GM21717 (cell line): ENCODE results near the gene ERCC6L2.

ENCODE experiments used
- ATAC-seq: cut with Tn5 transposase; IDR thresholded peaks from one replicate; pipeline ENCODE4 v1.9.1; 2021; ENCODE audit warnings: mild to moderate bottlenecking, moderate library complexity; ENCODE audit not compliant: unreplicated experiment

ERCC6L2 gene, protein sequence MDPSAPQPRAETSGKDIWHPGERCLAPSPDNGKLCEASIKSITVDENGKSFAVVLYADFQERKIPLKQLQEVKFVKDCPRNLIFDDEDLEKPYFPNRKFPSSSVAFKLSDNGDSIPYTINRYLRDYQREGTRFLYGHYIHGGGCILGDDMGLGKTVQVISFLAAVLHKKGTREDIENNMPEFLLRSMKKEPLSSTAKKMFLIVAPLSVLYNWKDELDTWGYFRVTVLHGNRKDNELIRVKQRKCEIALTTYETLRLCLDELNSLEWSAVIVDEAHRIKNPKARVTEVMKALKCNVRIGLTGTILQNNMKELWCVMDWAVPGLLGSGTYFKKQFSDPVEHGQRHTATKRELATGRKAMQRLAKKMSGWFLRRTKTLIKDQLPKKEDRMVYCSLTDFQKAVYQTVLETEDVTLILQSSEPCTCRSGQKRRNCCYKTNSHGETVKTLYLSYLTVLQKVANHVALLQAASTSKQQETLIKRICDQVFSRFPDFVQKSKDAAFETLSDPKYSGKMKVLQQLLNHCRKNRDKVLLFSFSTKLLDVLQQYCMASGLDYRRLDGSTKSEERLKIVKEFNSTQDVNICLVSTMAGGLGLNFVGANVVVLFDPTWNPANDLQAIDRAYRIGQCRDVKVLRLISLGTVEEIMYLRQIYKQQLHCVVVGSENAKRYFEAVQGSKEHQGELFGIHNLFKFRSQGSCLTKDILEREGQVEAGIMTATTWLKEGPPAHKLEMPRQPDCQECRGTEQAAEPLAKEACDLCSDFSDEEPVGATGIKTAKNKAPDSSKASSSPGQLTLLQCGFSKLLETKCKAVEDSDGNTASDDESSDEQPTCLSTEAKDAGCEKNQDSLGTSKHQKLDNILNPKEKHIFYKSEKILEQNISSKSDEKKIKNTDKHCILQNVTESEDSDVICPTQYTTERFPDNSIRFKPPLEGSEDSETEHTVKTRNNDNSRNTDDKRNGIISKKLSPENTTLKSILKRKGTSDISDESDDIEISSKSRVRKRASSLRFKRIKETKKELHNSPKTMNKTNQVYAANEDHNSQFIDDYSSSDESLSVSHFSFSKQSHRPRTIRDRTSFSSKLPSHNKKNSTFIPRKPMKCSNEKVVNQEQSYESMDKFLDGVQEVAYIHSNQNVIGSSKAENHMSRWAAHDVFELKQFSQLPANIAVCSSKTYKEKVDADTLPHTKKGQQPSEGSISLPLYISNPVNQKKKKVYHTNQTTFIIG (N-terminal part only)

DNA sequence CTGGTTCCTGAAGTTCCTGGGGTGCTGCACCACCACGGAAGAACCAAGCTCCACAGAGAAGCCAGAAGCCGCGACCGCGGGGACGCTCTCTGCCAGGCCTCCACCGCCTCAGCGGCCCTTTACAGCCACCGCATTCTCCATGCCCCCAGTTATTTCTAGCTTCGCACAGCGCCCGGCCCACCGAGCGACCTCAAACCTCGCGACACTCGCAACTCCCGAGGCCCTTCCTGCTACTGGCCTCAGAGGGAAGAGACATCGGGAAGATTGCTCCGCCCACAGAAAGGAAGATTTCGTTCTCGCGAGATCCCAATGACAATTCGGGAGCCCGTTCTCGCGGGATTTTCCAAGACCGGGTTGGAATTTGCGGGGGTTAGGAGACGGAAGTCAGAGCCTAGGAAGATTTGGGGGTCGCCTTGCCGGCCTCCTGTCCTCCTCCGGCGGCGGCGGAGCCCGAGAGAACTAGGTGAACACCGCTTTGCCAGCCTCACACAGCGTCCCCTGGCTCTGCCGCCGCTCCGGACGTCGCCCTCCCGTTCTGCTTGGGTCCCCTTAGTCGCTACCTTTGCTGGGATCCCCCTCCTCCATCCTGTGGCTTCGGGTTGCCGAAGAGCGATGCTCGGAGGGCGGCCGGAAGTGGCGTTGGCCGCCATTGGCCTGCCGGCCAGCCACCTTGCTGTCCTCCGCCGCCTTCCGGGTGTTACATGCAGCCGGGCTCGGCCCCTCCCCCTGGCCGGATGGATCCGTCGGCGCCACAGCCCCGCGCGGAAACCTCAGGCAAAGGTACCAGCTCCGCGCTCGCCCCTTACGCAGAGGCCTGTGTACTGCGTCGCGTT is at the start of gene ERCC6L2:
TSS of gene ERCC6L2 (plus strand) at position 387 of the 833 bp plus-strand sequence. CDS start at position 735, 348 bp downstream.
- peak; percentile 89 for ATAC-seq

DNA sequence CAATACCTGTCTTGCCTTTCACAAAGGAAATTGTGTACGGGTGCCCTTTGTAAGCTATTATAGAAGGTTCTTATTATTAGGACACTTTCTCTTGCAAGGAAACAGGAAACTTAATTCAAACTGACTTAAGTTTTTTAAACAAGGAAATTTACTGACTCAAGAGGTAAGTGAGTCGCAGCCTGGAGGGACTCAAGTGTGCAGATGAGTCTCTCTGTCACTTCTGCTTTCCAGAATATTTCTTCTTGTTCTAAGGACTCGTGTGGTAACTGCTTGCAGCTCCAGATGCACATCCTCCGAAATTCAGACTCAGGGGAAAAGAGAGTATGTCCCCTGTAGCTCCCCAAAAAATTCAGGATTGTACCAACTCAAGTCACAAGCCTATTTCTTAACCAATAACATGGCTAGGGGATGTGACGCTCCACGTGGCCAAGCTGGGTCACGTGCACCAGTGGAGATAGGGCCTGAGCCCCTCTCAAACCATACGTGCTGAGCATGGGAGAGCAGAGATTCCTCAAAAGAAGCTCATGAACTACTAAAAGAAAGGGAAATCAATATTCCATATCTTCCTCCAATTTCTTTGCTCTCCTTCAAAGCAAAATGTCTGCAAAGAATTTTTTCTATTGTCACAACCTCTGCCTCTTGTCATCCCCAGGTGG is 49.2 kb upstream of the ERCC6L2 start:
- ATAC-seq = no peak

GRCh38 chr9:95830768-95831167 is 44.7 kb upstream of the ERCC6L2 start:
- ATAC-seq = no peak

DNA sequence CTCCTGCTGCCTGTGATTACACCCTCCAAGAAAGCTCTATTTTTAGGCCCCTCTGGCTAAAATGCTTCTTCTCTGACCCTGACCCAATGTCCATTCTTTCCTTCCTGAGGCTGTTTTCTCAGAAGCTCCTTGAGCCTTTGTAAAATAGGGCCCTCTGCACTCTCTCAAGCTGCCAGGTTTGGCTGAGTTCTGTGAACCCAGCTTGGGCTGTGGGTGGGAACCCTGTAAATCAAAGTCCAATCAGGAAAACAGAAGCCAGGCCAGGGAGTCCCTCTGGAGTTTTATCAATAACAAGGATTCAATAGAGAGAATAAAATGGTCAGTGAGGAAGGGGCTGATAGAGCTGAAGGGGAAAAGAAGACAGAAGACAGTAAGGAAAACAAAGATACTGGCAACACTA is 43.7 kb upstream of the ERCC6L2 start:
- no peak for ATAC-seq

GRCh38 chr9:95833546-95834178 is 41.8 kb upstream of the ERCC6L2 start:
- no peak for ATAC-seq

GRCh38 chr9:95834281-95834907 is 41.1 kb upstream of the ERCC6L2 start:
- no peak for ATAC-seq

DNA sequence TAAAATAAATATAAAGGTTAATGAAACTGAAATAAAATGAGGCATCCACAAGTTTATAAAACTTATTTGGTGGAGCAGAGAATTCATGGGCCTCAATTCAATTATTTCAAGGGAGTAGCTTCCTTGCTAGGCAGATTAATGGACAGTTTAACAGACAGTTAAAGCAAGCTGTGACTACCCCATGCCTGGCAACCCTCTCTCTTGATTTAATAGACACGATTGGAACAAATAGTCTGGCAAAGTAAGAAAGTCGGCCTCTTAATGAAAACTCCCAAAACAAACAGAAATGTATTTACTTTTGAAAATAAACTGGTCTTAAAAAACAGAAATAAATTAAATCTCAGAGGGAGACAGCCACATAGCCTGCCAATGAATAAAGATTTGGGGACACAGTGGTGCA is 40.1 kb upstream of the ERCC6L2 start:
- no peak for ATAC-seq

DNA sequence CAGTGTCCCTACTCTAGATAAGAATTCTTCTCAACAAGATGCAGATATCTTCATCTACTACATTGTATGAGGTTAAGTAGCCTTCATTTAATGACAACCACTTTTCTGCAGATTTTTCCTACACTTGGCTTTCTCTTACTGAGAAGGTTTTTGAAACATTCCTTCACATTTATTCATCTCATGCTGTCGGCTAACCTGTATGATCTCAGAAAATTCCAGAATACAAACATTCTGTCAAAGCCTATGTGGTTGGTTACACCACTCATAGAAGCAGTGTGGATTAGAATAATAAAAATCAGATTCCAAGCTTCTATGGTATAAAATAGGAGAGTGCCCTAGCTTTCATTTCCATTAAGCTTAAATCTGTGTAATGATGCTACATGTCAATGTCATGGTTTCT is 39.4 kb upstream of the ERCC6L2 start:
- ATAC-seq = no peak

- no peak for ATAC-seq
Observed at GRCh38 chr9:95839012-95839411, 36.5 kb upstream of the ERCC6L2 start.

GRCh38 chr9:95840074-95840473 is 35.4 kb upstream of the ERCC6L2 start:
- no peak for ATAC-seq

DNA sequence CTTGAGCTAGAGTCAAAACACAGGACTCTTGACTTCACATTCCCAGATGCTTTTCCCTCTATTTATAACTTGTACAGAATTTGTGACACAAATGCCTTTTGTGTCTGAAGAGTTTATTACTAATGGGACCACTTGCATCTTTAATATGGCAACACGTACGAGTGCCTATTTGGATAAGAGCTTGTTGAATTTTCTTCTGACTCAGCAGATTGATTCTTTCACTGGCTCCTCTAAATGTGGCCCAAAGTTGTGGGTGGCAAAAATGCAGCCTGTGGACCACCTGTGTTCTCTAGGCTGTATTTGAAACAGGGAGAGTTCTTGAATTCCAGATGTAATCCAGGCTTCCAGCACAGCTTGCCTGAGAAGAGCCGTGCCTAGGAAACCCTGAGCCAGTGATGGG is 34.1 kb upstream of the ERCC6L2 start:
- ATAC-seq = no peak

GRCh38 chr9:95845751-95846150 is 29.7 kb upstream of the ERCC6L2 start:
- no peak for ATAC-seq

- ATAC-seq = no peak
Observed at GRCh38 chr9:95848764-95849163, 26.7 kb upstream of the ERCC6L2 start.

DNA sequence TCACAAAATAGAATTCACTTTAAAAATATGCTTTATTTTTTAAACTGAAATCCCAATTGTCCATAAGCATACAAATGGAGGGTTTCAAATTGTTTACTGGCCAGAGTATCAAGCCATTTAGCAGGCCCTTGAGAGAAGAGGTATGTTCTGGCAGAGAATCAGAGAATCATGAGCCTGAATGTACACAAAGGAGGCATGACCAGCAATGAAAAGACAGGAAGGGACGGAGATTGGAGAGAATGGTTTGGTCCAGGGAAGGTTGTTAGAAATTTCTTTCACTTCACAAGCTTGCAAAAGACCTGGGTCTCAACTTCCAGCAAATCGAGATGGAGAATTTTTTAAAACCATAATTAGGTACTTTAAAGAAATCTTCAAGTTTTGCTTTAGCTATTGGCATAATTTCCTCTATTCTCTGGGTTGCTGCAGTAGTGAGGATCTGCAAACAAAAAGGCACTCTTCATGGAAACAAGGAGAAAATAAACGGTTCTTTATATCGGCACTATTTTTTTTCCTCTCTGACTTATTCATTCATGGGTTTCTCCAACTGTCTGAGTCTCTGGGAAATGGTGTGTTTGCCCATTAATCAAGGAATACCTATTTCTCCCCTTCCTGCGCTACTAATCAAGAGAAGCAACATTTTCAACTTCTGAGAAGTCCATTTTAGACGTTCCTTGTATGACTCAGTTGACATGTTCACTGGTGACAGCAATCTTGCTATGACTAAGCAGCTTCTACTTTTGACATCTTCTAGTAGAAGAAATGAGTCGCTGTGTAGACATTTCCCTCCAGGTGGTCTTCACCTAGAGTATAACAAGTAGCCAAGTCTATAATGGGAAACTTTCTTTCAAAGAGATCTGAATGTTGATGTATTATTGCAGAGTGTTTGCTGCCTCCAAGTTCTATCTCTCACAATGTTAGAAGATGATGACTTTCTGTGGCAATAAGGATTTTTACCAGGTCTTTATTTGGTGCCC is 23.1 kb upstream of the ERCC6L2 start:
- ATAC-seq = peak; percentile 89

DNA sequence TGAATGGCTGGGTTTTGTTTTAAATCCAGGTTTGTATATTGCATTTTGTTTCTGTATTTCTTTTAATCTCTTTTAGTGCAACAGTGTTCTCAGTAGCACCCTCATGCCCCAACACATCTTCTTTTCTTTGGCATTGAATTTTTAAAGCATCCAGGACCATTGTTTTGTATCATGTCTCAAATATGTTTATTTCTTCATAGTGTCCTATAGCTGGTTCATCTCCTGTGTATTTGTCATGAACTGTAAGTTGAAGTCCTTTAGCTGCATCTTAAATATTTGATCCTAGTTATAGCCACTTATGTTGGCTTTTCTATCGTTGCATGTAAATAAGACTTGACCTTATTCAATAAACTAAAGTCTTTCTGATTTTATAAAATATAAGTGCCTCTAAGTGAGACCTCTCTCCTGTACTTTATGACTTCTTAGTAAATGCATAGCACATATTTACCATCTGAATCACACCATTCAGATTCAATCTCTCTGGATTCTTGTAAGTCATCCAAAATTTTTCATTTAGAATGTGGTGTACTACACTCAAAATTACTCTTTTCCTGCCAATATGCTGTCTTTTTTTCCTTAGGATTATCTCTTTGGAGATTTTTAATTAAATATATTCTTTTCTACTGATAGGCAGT is 21.0 kb upstream of the ERCC6L2 start:
- ATAC-seq = no peak

GRCh38 chr9:95855961-95856360 is 19.5 kb upstream of the ERCC6L2 start:
- ATAC-seq = no peak

GRCh38 chr9:95857124-95857523 is 18.4 kb upstream of the ERCC6L2 start:
- ATAC-seq = no peak
